ENCODE data around the gene LMBRD2. TPM values are rescaled to one million over a fixed set of nuclear protein-coding genes. Genes with fewer than 3 reads are reported as not detected.
"Not testable (repeated sequence)": the region's sequence is repeated elsewhere in the genome, so short reads cannot be mapped to it uniquely, and the experiment has no call there.

LMBRD2 gene
- total RNA-seq, 1 donor from 2014 or later, result 11.6 TPM

DNA sequence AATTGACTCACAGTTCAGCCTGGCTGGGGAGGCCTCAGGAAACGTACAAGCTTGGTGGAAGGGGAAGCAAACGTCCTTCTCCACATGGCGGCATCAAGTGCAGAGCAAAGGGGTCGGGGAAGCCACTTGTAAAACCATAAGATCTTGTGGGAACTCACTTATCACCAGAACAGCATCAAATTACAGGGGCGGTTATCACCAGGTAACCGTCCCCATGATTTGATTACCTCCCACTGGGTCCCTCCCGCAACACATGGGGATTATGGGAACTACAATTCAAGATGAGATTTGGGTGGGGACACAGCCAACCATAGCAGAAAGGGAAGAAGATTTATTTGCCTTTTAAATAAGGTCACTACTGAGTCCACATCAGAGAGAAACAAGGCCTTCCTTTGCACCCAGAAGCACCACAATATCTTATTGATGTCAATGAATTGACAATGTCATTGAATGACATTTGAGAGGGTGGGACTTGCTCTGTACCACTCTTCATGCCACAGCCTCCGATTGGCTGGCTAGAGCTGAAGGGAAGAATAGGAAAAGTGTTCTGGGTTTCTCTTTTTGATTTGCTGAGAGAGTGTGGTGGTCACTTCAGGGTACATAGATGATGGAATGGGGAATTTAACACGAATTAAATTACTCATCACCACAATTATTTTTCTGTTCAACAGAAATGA lies 11.3 kb upstream of the LMBRD2 start:
- intact Hi-C loops (cut with micrococcal nuclease), result no loop called here

DNA sequence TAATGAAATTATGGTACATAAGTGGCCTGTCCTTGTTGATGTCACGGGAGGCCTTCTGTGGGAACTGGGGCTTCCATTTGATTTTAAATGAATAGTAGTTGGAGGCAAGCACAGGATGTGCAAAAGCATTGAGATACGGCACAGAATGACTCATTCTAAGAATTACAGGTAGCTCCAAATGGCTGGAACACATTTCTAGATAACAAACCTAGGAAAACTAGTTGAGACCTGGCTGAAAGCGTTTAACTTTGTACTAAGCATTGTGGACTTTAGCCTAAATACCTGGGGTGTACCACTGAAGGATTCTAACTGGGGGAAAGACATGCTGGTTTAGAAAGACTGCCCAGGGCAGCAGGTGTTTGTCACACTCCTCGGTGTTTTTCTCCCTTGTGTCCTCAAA lies 9.7 kb upstream of the LMBRD2 start:
- intact Hi-C loops (cut with micrococcal nuclease), result no loop called here

DNA sequence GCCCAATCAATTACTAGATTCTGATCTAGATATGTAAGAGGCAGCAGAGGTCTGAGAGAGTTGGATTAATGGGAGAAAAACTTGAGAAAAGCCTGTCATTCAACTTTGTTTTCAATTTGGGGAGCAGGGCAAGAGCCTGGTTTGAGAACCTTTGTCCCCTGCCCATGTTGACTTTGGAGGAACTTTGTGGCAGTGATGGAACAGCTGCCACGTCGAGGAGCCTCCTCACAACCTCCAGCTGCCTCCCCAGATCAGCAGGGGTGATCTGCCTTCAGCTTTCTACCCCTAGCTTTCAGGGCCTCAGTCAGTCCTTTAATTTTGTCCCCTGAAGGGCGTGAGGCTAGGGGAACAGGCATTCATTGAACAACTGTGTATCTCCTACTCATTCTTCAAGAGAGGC lies 8.9 kb upstream of the LMBRD2 start:
- intact Hi-C loops (cut with micrococcal nuclease), result no loop called here

DNA sequence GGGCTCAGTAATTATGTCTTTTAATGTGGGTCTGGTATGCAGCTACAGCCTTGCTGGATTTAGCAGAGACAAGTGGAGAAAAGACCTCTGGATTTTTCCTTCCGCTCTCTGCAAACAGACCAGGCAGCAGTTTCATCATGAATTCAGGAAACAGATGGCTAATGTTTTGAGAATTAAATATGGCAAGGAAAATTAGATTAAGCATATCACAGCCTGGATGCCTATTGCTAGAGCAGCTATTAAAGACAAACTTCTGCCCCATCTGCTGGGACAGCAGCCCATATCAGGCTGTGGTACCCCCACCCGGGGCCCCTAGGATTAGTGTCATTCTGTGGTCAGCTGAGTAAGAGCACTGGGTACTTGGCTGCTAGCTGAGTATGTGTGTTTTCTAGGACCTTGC lies 6.5 kb upstream of the LMBRD2 start:
- intact Hi-C loops (cut with micrococcal nuclease), result loop anchor here (10.0 kb wide), 1 partner anchor 323 kb away; no protein-coding TSS in a partner anchor

DNA sequence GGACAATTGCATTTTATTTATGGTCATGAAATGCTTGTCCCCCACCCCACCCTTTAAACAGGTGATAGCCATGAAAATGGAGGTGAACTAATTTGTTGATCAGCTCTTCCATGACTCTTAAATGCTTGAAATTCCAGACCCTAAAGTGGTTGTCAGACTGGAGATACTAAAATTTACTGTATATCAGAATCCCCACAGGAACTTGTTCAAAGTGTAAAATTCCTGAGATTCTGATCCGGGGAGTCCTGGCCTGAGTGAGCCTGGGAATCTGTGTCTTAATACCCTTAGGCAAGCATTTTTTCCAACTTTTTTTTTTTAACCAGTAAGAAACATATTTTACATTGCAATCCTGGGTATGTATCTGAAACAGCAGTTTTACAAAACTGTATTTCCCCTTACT lies 4.9 kb upstream of the LMBRD2 start:
- intact Hi-C loops (cut with micrococcal nuclease), result loop anchor here (10.0 kb wide), 1 partner anchor 322 kb away; no protein-coding TSS in a partner anchor

DNA sequence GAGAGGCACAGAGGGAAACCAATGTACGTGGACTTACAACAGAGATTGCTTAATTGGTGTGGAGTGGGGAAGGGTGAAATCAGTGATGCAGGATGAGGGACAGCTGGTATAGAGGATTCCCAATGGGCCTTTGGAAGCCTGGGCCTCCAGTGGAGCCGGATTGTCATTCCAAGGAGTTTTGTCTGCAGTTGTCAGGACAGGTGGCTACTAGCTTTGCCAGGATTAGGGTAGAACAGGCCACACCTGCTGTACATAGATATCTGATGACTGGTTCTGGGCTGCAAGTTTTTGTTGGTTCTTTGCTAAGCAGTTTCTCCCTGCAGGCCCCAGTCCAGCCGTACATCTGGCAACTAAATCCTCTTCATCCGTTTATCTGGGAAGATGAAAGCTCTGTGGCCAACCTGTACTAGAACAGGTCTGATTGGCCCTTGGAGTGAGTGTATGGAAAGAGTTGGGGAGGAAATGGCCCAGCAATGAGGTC lies 4.5 kb upstream of the LMBRD2 start:
- intact Hi-C loops (cut with micrococcal nuclease), result loop anchor here (10.0 kb wide), 1 partner anchor 321 kb away; no protein-coding TSS in a partner anchor

DNA sequence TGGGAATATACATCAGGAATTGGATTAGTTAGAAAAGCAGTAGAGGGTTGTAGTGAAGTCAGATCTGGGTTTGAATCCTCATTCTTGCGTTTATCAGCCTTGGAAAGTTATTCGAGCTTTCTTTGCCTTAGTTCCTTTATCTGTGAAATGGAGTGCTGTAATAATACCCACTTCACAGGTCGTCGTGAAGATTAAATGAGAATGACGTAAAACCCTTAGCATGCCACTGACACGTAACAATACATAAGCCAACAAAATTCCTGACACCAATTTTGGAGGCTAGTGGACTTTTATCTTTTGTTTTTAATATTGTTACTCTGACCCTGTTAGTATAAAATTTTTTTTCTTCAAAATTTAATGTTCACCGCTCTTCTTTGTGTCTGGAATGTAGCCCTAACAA lies 3.6 kb upstream of the LMBRD2 start:
- intact Hi-C loops (cut with micrococcal nuclease), result loop anchor here (10.0 kb wide), 1 partner anchor 320 kb away; no protein-coding TSS in a partner anchor

DNA sequence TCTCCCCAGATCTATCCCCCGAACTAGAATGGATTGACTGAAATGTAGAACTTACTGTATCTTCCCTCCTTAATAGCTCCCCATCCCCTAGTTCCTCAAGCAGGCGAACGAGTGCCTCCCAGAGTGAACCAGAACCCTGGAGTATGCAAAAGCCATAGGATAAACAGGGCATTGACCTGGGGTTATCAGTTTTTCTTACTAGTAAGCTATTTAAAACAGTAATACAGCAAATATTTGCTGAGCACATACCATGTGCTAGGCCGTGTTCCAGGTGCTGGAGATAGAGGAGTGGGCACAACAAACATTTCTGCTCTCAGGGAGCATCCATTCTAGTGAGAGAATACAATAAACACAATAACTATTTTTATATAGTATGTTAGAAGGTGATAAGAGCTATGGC lies 2.0 kb upstream of the LMBRD2 start:
- intact Hi-C loops (cut with micrococcal nuclease), result loop anchor here (5.0 to 10.0 kb wide), 3 partner anchors 319 to 1219 kb away; partner anchors contain the start of genes NIPBL and NUP155

DNA sequence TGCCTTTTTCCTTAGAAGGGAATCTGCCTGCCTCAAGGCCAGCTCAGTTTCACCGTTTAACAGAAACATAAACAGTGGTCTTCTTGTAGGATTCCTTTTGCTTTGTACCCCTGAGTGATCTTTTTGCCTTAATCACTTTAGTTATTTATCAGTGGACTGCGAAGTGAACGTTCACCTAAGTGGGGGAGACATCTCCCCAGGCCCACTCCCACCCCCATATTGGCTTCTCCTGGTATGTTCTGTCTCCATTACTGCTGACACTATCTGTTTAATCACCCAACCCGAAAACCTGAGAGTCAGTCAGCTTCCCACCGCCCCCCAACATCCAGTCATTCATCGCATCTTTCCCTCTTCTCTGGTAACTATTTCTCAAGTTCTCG lies 1.6 kb upstream of the LMBRD2 start:
- intact Hi-C loops (cut with micrococcal nuclease), result loop anchor here (5.0 to 10.0 kb wide), 3 partner anchors 318 to 1219 kb away; partner anchors contain the start of genes NIPBL and NUP155

DNA sequence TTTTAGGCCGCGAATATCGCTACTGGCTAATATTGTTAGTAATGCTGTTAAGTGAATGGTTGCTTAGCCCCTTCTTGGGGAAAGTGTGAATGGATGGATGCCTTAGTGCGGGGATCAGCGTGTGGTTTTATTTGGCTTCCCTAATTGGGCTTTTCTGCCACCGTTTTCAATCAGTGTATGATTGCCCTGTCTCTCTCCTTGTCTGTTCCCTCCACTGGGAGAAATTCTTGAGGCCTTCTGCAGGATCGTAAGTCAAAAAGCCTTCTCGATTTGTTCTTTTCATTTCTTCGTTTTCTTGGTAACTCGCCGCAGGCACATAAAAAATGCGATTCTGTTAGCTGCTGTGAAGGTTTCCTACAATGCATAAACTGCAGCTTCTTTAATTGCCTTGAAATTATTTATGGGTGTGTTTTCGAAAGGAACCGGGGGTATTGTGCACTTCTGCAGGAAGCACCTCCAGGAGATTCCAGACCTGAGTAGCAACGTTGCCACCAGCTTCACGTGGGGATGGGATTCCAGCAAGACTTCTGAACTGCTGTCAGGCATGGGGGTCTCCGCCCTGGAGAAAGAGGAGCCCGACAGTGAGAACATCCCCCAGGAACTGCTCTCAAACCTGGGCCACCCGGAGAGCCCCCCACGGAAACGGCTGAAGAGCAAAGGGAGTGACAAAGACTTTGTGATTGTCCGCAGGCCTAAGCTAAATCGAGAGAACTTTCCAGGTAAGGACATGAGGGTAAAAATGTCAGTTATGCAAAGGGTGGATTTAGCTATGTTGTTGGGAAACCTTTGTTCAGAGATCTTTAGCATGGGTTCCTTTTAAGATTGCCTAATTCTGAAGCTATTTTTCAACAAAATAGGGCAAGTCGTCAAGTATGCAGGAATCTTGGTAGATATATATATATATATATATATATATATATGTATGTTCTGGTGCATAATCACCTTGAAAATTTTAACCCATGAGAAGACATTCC lies 924 bp upstream of the LMBRD2 start:
- intact Hi-C loops (cut with micrococcal nuclease), result loop anchor here (5.0 to 10.0 kb wide), 3 partner anchors 318 to 1220 kb away; partner anchors contain the start of genes NIPBL and NUP155

DNA sequence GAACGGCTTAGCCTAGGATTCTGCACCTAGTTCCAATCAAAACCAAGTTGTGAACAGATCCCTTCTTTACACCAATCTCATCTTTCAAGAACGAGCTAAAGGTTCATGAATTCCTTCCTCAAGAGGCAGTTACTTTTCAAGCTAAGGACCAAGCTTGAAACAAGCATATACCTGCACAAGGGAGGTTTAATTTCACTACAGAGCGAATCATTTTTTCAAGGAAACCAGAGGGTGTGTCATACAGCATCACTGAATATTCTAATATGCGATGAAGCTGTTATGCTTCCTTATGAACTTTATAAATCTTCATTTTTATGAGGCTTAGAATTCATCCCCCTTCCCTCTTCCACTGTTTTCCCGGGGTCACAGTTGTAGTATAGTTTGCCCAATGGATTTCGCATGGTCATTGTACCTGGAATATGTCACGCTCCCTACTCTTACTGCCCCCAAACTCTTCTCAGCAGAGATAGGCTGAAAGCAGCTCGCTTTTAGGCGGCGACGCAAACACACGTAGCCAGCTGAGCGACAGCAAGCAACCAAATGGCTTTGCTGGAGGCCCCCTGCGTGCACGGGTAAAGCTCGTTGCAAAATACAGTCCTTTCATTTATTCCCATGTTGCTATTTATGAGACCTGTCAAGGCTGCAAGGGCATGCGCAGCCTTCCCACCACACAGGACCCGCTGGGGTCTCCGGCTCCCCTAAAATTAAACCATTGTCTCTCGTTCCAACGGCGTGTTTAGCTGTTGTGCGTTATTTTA lies 832 bp downstream of the LMBRD2 start:
- intact Hi-C loops (cut with micrococcal nuclease), result loop anchor here (1.0 to 10.0 kb wide), 7 partner anchors 18 to 1222 kb away; partner anchors contain the start of genes DNAJC21, NIPBL and NUP155

DNA sequence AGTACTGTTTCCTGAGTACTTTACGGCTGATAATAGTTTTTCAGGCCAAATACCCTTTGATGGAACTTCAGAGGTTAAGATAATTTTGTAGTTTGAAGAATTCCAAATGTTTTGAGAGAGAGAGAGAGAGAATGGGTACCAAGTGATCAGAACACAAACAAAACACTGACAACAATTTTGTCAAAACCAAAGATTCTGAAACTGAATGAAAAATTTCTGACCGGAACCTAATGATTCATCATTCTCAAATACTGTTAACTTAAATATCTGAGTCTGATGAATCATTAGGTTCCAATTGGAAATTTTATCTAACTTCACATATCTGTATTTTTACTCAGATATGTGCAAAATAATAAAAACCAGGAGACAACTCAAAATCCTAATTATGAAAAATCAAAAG lies 4.0 kb downstream of the LMBRD2 start:
- intact Hi-C loops (cut with micrococcal nuclease), result no loop called here

DNA sequence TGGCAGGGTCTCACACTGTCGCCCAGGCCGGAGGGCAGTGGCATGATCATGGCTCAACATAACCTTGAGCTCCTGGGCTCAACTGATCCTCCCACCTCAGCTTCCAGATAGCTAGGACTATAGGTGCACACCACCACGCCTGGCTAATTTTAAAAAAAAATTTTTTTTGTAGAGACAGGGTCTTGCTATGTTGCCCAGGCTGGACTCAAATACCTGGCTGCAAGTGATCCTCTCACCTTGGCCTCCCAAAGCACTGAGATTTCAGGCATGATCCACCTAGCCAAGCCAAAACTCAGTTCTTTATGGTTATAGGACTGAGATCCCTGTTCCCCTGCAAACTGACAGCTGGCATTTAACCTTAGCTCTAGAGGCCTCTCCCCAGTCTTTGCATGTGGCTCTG lies 5.3 kb downstream of the LMBRD2 start:
- intact Hi-C loops (cut with micrococcal nuclease), result no loop called here

DNA sequence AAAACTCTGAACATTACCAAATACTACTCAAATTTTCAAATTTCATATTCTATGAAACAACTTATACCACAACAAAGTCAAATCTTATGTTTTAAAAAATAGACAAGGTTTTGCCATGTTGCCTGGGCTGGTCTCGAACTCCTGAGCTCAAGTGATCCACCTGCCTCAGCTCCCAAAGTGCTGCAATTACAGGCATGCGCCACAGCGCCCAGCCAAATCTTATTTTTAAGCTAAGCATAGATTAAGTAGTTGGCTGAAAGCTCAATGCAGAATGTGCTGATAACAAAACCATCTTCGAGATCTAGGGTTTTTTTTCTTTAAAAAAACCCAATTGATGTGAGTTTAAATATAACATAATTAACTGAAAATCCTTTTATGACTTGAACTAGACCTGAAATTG lies 6.4 kb downstream of the LMBRD2 start:
- intact Hi-C loops (cut with micrococcal nuclease), result no loop called here

DNA sequence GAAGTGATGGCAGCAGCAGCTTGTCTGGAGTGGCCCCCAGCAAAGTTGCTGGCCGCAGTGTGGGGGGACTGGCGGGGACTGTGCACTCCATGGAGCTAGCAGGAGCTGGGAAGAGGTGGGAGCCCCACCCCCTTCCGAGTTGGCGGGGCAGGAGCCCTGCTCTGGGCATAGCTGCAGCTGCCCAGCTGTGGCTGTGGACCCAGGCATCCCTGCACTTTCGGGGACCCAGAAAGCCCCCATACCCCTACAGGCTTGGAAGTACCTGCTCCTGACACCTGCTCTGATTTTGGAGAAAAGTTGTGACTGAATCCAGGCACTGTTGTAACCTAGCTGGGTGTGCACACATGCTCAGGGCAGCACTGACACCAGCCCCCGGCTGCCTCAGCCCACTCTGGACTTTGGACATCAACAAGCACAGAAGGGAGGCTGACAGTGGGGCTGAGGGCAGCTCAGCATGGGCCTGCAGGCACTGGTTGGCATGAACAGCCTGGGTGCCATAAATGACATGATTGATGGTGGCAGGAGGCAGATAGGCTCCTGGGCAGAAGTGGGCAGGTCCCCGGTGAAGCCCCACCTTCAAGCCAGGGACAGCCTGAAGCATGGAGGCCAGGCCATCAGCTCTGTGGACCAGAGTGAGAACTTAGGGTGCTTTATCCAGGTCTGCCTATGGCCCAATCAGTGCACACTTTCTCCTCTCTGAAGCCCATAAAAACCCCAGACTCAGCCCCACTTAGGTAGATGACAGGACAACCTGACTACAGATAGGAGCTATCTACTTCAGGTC lies 12.6 kb downstream of the LMBRD2 start:
- intact Hi-C loops (cut with micrococcal nuclease), result no loop called here

DNA sequence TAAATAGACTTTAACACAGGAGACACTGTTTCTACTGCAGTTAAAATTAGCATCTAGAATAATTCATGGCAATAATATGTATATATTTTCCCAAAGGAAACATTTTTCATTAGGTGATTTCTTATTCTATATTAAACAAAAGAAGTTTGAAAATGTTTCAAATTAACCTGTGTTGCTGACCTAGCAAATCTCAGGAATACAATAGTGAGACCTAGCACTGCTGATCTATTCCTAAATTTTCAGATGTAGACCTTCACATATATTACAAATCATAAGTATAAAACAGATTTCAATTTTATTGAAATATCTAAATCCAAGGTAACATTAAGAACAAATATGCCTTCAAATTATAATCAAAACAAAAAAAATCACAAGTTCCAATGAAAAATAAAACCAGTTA lies 15.1 kb downstream of the LMBRD2 start:
- intact Hi-C loops (cut with micrococcal nuclease), result no loop called here

DNA sequence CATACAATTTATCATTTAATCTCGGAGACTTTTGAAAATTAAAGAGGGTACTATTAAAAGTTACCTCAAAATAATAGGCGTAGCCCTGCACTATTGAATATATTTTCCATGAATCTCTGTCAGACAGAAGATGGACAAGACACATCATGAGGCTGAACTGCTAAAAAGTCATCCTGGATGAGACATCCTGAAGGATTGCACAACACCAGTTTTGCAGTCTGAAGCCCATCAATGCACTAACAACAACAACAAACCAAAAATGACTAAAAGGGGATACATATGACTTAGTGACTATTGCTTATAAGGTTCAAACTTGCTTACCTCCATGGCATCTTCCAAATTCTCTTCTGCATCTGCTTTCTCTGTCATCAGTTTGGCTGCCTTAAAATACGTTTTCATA lies 15.7 kb downstream of the LMBRD2 start:
- intact Hi-C loops (cut with micrococcal nuclease), result no loop called here

DNA sequence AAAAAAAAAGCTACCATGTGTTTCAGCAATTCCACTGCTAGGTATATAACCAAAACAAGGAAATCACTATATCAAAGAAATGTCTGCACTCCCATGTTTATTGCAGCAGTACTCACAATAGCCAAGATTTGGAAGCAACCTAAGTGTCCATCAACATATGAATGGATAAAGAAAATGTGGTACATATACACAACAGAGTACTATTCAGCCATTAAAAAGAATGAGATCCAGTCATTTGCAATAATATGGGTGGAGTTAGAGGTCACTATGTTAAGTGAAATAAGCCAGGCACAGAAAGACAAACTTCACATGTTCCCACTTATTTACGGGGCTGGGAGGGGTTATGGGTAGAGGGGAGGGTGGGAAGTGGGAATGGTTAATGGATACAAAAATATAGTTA lies 18.7 kb downstream of the LMBRD2 start:
- intact Hi-C loops (cut with micrococcal nuclease), result not testable (repeated sequence)

DNA sequence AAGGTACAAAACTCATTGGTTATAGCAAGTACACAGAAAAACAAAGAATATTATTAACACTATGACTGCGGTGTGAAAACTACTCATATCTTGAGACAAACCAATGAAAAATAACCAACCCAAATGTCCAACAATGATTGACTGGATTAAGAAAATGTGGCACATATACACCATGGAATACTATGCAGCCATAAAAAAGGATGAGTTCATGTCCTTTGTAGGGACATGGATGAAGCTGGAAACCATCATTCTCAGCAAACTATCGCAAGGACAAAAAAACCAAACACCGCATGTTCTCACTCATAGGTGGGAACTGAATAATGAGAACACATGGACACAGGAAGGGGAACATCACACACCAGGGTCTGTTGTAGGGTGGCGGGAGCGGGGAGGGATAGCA lies 22.0 kb downstream of the LMBRD2 start:
- intact Hi-C loops (cut with micrococcal nuclease), result not testable (repeated sequence)

DNA sequence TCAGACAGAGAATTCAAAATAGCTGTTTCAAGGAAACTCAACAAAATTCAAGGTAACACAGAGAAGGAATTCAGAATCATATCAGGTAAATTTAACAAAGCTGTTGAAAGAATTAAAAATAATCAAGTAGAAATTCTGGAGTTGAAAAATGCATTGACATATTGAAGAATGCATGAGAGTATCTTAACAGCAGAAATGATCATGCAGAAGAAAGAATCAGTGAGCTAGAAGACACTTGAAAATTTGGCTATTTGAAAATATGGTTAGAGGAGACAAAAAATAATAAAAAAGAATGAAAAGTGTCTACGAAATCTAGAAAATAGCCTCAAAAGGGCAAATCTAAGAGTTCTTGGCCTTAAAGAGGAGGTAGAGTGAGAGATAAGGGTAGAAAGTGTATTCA lies 22.9 kb downstream of the LMBRD2 start:
- intact Hi-C loops (cut with micrococcal nuclease), result no loop called here

Data from T-helper 2 cell treated with Interferon-gamma antibody and Interleukin-4, amounts not matched to agents 100 ng/mL and 5 ng/mL, for 36 hours (primary cell).